ENCODE results near the gene ARID2.

DNA sequence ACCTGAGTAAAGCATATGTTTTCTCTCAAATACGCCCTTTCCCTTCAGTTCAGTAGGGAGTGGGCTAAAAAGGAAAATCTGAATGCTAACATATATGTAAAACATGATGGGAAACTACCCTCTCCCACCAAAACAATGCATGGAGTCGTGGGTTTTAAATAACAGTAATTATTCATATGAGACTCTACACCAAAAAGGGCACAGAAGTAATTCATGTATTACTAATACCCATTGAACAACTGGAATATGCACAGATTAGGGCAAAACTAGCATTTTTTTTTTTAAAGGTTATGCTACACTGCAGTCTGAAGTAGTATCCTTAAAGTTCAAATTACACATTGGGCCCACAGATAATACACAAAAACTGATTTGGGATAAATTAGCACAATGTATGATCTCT, 8.1 kb upstream of the ARID2 start:
- no peak for TF ChIP-seq CTCF (conservative IDR thresholded peaks at IDR 0.05 in 1 of 2, IDR thresholded peaks at IDR 0.05 in 1 of 2; ENCODE audit: extremely low read depth in 1 of 2, insufficient read depth in 1 of 2, low read depth in 1 of 2, low read length in 2 of 2)
- no peak for TF ChIP-seq EZH2 (IDR thresholded peaks at IDR 0.05; ENCODE audit: borderline replicate concordance, low read length)

Measured in mammary epithelial cell (primary cell).